Suprapubic skin (tissue), 4 donors: ENCODE data around the gene WDR81.

ENCODE experiments used
- POLR2A ChIP-seq, 2 donors: fragments of 450-650 bp; IDR thresholded peaks; one replicate each; pipeline ENCODE4 v1.6.1; 2017; ENCODE audit warnings: antibody characterized with exemption in 2 of 2, mild to moderate bottlenecking in 2 of 2, moderate library complexity in 2 of 2
- POLR2AphosphoS5 ChIP-seq, 3 donors: sonication (generic); formaldehyde crosslinking; IDR thresholded peaks; one replicate each; pipeline ENCODE4 v1.6.1; 2017; ENCODE audit warnings: antibody characterized with exemption in 3 of 3
- TF ChIP-seq, protein P1 (sequence below), 2 donors: fragments of 200-600 bp in 1 of 2; fragments of 450-650 bp in 1 of 2; sonication (generic) in 1 of 2; IDR thresholded peaks; one replicate each; pipeline ENCODE4 v1.5.1; 2016 to 2019; ENCODE audit warnings: antibody characterized with exemption in 2 of 2, mild to moderate bottlenecking in 1 of 2, moderate library complexity in 1 of 2

DNA sequence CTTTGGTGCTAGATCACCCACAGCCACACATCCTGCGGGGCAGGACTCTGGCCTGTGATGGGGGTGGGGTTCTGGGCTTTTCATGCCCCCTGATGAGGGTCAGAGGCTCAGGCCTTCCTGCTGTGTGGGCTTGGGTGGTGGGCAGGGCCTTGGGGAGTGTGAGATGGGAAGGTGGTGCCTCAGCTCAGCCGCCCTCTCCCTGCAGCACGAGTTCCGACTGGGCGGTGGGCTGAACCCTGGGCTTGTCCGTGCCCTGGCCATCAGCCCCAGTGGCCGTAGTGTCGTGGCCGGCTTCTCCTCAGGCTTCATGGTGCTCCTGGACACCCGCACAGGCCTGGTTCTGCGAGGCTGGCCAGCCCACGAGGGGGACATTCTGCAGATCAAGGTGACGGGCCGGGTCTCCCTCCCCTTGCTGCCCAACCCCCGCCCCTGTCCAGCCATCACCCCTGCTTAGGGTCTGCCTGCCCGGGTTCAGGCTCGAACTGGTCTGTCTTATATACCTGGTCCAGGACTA lies 11.4 kb downstream of the WDR81 start:
- TF ChIP-seq, protein P1, sequence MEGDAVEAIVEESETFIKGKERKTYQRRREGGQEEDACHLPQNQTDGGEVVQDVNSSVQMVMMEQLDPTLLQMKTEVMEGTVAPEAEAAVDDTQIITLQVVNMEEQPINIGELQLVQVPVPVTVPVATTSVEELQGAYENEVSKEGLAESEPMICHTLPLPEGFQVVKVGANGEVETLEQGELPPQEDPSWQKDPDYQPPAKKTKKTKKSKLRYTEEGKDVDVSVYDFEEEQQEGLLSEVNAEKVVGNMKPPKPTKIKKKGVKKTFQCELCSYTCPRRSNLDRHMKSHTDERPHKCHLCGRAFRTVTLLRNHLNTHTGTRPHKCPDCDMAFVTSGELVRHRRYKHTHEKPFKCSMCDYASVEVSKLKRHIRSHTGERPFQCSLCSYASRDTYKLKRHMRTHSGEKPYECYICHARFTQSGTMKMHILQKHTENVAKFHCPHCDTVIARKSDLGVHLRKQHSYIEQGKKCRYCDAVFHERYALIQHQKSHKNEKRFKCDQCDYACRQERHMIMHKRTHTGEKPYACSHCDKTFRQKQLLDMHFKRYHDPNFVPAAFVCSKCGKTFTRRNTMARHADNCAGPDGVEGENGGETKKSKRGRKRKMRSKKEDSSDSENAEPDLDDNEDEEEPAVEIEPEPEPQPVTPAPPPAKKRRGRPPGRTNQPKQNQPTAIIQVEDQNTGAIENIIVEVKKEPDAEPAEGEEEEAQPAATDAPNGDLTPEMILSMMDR (IDR thresholded peaks at IDR 0.05) = no peak
- no peak for TF ChIP-seq POLR2AphosphoS5 (IDR thresholded peaks at IDR 0.05)
- no peak for TF ChIP-seq POLR2A (IDR thresholded peaks at IDR 0.05)
